K562 (cell line): ENCODE data around the gene RUFY2. TPM values are rescaled to one million over a fixed set of nuclear protein-coding genes. Genes with fewer than 3 reads are reported as not detected.

ENCODE experiments used
- ARID3A ChIP-seq: IDR thresholded peaks from 2 replicates; pipeline ENCODE4 v1.6.1; 2012; ENCODE audit warnings: low read depth, low read length, improper control_type of control experiment, borderline replicate concordance
- BACH1 ChIP-seq: fragments of 200-800 bp; sonication (Bioruptor generic); IDR thresholded peaks from 2 replicates; pipeline ENCODE4 v1.6.1; 2016; ENCODE audit warnings: missing genetic modification characterization, missing compliant biosample characterization
- FOXM1 ChIP-seq, 2 experiments: fragments of 450-650 bp in 1 of 2; sonication (generic) in 1 of 2; formaldehyde crosslinking in 1 of 2; IDR thresholded peaks; 2 replicates each; pipeline versions ENCODE4 v1.6.1 to v1.9.0; 2017 to 2022; ENCODE audit warnings: low read depth in 2 of 2, mild to moderate bottlenecking in 2 of 2, missing genetic modification reagents in 1 of 2, moderate library complexity in 1 of 2
- HOXB6 ChIP-seq: fragments of 250-450 bp; sonication (Bioruptor Pico); IDR thresholded peaks from 2 replicates; pipeline ENCODE4 v1.5.1; 2022; ENCODE audit warnings: mild to moderate bottlenecking, borderline replicate concordance
- KAT7 ChIP-seq: sonication (generic); formaldehyde crosslinking; IDR thresholded peaks from 2 replicates; pipeline ENCODE4 v1.8.0; 2022; ENCODE audit warnings: missing genetic modification reagents, mild to moderate bottlenecking, borderline replicate concordance
- NCOA6 ChIP-seq: fragments of 450-650 bp; IDR thresholded peaks from 2 replicates; pipeline ENCODE4 v1.6.1; 2017; ENCODE audit warnings: mild to moderate bottlenecking
- PRDM10 ChIP-seq: fragments of 450-650 bp; IDR thresholded peaks from 2 replicates; pipeline ENCODE4 v1.6.1; 2018; ENCODE audit not compliant: partially characterized antibody
- SAFB2 ChIP-seq: fragments of 200-400 bp; formaldehyde crosslinking; IDR thresholded peaks from 2 replicates; pipeline ENCODE4 v1.6.1; 2018; ENCODE audit warnings: borderline replicate concordance, low read length, low read depth, moderate library complexity; ENCODE audit not compliant: severe bottlenecking
- ZBTB11 ChIP-seq, 3 experiments: fragments of 200-800 bp in 1 of 3; fragments of 250-450 bp in 1 of 3; fragments of 450-650 bp in 1 of 3; sonication (Bioruptor Pico) in 1 of 3; sonication (Bioruptor generic) in 1 of 3; formaldehyde crosslinking in 1 of 3; IDR thresholded peaks; 2 replicates each; pipeline versions ENCODE4 v1.6.1 to v1.8.0; 2016 to 2022; ENCODE audit warnings: mild to moderate bottlenecking in 2 of 3, missing genetic modification characterization in 2 of 3, missing compliant biosample characterization in 1 of 3, moderate library complexity in 1 of 3
- ZBTB5 ChIP-seq: fragments of 450-650 bp; IDR thresholded peaks from 2 replicates; pipeline ENCODE4 v1.6.1; 2017; ENCODE audit warnings: antibody characterized with exemption
- ZNF436 ChIP-seq: fragments of 250-450, 450-650 bp; sonication (Bioruptor Pico); formaldehyde crosslinking; IDR thresholded peaks from 2 replicates; pipeline ENCODE4 v1.7.0; 2020; ENCODE audit warnings: mild to moderate bottlenecking
- ZNF696 ChIP-seq: fragments of 250-450 bp; sonication (Bioruptor Pico); conservative IDR thresholded peaks from 2 replicates; pipeline ENCODE4 v1.4.0; 2020; ENCODE audit warnings: mild to moderate bottlenecking, moderate library complexity
- ZNF79 ChIP-seq: fragments of 250-450 bp; sonication (Bioruptor Pico); IDR thresholded peaks from 2 replicates; pipeline ENCODE4 v1.4.0; 2020; ENCODE audit warnings: low read depth, mild to moderate bottlenecking, moderate library complexity
- polyA plus RNA-seq, 8 experiments: library from polyadenylated mRNA; depleted of rRNA in 4 of 8; stranded (reverse) in 5 of 8; unstranded in 3 of 8; fragments of >200 nt; fragmentation: Nextera tagmentation in 2 of 8; fragmentation: Illumina TruSeq in 1 of 8; extraction: Ambion mirVana in 2 of 8; extraction: Trizol in 1 of 8; gene quantifications; 2 replicates each; pipeline versions ENCODE4 v1.2.1 to v1.2.3, GENCODE V29; 2011 to 2014; ENCODE audit warnings: inconsistent platforms in 1 of 8, missing spikeins in 1 of 8
- total RNA-seq, 7 experiments: library from RNA; depleted of rRNA in 6 of 7; stranded (reverse); fragments of >200 nt in 6 of 7; fragmentation: Illumina TruSeq in 2 of 7; extraction: Trizol in 2 of 7; gene quantifications; 2 replicates each; pipeline versions ENCODE4 v1.2.1 to v1.2.3, GENCODE V29; 2011 to 2021; ENCODE audit warnings: low replicate concordance in 1 of 7

The RUFY2 gene
- total and polyA plus RNA-seq, 9 of the 15 experiments (the other 6 are each of a cell fraction or from before 2014, with no cell fraction given) = 3.7 to 20.1 (median 12.6) TPM

- TF ChIP-seq PRDM10 (peak; percentile 0), KAT7 (CRISPR knock-in tag) (no peak), BACH1 (tag) (no peak), ZNF436 (CRISPR knock-in tag) (no peak), FOXM1 (IDR thresholded peaks at IDR 0.05; ENCODE audit: low read depth) (peak; percentile 2; the same call in 1 of the 2 replicates), FOXM1 (CRISPR knock-in tag; IDR thresholded peaks at IDR 0.05; ENCODE audit: low read depth) (no peak), ARID3A (no peak), ZNF696 (CRISPR knock-in tag) (no peak), ZBTB11 (CRISPR knock-in tag; IDR thresholded peaks at IDR 0.05) (0 out of 6 replicates have a peak, but pooled peaks of 1 of the 3 experiments have one; percentile 10), HOXB6 (CRISPR knock-in tag) (no peak), ZNF79 (no peak), NCOA6 (no peak), ZBTB5 (0 out of 2 replicates have a peak, but pooled peaks have one; percentile 7), SAFB2 (no peak)
These were observed 74.0 kb downstream of the RUFY2 start (continued) for GRCh38 chr10:68333058-68333395.
